ENCODE measurements around the gene AOPEP.
"Not testable (repeated sequence)": the region's sequence is repeated elsewhere in the genome, so short reads cannot be mapped to it uniquely, and the experiment has no call there.

AOPEP gene

DNA sequence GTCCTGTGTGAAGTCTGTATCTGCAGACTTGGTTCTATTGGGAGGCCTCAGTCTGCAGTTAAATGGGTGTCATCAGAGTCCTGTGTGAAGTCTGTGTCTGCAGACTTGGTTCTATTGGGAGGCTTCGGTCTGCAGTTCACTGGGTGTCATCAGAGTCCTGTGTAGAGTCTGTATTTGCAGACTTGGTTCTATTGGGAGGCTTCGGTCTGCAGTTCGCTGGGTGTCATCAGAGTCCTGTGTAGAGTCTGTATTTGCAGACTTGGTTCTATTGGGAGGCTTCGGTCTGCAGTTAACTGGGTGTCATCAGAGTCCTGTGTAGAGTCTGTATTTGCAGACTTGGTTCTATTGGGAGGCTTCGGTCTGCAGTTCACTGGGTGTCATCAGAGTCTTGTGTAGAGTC, 239.1 kb downstream of the AOPEP start:
- not testable (repeated sequence) for DNase-seq (ENCODE audit: low read depth)

DNA sequence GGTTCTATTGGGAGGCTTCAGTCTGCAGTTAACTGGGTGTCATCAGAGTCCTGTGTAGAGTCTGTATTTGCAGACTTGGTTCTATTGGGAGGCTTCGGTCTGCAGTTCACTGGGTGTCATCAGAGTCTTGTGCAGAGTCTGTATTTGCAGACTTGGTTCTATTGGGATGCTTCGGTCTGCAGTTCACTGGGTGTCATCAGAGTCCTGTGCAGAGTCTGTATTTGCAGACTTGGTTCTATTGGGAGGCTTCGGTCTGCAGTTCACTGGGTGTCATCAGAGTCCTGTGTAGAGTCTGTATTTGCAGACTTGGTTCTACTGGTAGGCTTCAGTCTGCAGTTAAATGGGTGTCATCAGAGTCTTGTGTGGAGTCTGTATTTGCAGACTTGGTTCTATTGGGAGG, 239.5 kb downstream of the AOPEP start:
- not testable (repeated sequence) for DNase-seq (ENCODE audit: low read depth)

DNA sequence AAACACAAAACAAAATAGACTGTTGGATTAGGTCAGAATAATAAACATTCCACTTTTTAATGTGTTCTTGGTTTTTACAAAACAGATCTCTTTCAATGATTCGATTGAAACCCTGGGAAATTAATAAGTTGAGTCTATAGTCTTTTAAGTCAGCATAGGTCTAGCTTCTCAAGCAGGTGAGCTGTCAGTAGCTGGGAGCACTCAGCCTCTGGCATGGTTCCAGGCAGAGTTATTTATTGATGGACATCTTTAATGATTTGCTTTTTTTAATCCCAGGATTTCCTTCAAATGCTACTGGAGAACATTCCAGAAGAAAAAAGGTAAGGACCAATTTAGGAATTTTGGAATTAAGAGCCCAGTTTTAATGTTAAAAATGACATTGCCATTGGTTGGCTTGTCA, 241.0 kb downstream of the AOPEP start:
- no peak for DNase-seq (ENCODE audit: low read depth)

DNA sequence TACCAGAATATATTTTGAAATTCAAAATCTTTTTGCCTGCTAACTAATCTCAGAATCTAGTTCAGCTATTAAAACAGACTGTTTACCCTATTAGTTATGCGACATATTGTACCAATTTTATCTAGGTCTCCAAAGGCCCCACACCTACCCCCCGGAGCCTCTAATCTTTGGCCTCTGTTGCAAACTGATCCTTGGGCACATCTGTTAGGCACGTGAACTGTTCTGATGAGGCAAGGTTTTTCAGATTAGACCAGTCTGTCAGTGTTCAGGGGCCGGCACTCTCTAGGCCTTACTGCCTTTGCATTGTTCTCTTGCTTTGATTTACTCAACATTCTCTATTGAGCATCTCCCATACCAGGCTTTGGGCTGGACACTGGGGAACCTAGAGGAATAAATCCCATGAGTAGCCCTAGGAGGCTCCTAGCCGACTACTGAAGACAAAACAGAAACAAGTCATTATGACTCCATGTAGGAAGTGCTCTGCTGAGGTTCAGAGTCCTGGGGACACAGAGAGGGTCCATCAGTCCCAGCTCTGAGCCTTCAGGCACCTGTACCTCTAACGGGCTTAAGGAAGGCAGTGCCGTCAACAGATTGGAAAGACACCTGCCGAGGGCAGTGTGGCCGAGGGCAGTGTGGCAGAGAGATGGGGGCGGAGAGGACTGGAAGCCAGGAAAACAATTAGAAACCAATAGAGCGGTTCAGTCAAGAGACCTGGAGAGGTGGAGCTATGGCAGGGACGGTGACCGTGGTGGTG, 245.1 kb downstream of the AOPEP start:
- DNase-seq (ENCODE audit: low read depth), result no peak

DNA sequence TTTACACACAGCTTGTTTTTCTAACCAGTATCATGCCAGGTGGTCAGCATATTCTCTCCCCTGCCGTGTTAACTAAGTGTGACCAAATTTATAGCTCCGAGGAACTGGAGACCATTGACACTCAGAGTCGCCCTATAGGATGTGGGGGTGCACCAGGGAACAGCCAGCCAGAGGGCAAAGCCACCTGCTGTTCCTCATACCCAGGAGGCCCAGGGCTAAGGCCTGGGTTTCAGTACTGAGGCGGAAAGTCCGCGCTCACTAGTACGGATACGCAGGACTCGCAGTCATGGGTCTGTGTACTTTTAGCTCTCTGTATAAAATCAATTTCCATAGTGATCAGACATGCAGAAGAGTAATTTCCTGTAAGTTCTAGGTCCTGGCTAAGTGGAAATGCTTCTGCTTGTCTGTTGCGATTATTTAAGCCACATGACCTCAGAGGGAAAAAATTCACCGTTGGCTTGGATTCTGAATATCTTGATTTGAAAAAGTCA, 247.0 kb downstream of the AOPEP start:
- DNase-seq (ENCODE audit: low read depth), result no peak

DNA sequence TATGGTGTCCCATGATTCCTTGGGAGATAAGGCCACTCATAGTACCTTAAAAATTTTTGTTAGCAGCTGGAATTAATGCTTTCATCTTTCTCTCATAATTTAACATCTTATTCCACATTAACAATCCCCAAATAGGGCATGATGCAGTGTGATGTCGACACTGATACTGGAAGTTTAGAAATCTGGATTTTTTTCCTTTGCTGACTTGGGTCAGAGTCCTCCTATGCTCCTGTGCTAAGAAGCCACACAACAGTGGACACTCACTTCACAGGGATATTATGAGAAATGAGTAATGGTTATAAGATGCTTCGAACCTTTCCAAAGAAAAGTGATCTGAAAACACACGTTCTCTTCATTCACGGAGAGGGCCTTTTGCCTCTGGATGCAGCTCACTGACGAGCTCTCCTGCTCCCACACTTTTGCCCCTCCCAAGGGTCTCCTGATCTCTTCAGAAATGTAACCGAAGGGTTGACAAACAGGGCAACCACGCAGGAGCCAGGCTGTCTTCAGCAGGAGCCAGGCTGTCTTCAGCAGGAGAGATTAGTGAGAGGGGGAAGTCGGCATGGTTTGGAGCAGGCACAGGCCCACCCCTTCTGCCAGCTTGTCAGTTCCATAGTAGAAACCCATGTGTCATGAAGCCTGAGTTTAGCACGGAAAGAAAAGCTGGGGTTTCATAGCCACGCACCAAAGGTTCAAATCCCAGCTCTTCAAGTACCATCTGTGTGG, 247.8 kb downstream of the AOPEP start:
- no peak for DNase-seq (ENCODE audit: low read depth)

DNA sequence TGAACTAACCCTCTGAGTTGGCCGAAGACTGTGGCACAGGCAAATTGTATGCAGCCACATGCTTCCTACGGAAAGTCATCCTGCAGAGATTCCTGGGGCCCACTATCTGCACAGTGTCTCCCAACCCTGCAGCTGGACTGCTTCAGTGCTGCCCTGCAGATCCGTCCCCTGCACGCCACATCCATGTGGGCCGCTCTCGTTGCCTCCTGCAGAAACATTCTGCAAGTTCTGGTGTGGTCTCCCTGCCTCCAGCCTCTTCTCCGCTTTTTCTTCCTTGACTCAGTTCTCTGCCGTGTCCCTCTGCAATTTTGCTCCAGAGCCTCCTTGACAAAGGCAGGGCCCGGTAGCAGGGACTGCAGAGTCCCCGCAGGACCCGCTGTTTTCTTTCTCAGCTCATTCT, 249.0 kb downstream of the AOPEP start:
- no peak for DNase-seq (ENCODE audit: low read depth)

DNA sequence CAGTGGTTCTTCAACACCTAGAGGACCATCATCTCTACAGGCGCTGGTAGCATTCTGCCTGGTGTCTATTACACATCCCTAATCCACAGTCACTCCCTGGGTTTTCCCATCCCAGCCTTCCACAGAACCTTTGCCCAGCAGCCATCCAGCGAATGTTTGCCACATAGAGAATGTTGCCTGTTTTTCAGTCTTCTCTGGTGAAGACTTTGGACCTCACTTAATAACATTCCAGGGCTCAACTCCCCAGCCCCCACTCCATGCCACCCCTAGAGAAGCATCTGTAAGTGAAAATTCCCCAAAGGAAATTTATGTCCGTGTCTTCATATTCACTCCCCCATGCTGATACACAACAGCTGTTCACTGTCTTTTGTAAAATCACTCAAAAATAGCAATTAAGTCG, 249.6 kb downstream of the AOPEP start:
- DNase-seq (ENCODE audit: low read depth), result no peak

DNA sequence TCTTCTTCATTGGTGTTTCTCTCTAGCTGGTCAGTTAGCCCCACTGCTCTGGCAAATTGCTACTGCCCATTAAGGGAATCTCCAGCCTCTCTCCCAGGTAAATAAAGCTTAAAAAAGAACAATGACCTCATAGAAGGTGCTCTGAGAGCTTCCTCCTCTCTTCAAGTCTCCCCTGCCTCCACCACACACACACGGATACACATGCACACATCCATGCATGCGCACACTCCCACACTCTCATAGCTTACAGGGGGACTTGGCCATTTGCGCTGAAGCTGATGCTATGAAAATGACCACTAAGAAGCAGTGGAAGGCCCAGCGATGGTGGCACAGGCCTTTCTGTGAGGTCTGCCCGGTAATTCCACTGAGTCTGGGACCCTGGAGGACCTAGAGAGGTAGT, 250.9 kb downstream of the AOPEP start:
- DNase-seq (ENCODE audit: low read depth), result no peak

DNA sequence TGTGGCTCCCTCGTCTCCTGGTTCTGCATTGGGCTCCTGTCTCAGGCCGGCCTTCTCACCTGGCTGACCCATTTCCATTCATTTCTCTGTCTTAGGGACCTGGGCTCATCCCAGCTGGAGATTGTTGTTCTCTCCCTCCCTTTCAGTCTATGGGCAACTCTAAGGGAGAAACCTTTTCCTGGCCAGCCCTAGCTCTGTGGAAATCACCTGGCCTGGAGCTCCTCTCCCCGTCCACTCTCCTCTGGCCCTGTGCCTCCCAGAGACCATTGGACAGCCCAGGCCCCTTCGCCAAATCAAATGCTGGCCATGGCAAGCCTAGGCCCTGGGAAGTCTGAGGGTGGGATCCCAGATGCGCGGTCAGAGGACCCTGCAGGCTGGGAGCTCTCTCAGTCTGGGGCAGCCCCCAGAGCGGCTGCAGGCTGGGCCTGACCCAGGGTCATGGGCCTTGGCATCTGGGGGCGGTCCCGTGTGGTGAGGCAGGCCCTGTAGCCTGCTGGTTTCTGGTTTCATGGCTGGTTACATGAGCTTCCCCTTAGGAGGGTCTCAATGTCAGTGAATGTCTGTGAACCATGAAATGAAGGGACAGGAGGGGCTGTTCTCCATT, 253.5 kb downstream of the AOPEP start:
- no peak for DNase-seq (ENCODE audit: low read depth)

DNA sequence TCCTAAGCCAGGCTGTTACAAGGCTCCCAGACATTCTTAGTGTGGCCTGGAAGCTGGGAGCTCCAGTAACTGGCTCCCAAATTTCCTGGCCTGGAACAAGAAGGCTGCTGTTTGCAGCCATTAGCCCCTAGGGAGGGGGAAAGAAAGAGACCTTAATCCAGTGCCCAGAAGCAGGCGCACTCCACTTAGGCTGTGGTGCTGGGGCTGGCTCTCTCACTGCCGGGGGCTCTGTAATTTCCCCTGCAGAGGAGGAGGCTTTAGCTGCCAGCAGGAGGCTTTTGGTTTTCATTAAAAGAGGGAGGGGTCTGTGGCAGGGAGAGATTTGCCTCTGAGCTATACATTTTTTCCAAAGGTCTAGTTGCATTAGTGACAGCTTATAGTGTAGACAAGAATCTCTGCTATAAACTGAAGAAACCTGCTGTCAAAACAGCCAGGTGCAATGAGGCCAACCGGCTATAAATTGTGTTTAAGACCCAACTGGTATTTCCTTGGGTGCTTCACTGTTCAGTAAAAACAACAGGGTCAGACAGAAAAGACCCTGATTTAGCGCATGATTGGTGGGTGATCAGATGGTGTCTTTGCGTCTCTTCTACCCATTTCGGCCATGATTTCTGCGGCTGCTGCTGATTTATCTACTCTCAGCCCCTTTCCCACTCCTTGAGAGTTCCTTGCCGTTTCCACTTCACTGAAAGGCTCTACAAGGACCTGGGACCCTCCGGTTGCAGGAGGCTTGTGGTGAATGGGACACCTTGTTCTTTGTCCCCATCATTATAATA, 254.6 kb downstream of the AOPEP start:
- DNase-seq (ENCODE audit: low read depth), result no peak

DNA sequence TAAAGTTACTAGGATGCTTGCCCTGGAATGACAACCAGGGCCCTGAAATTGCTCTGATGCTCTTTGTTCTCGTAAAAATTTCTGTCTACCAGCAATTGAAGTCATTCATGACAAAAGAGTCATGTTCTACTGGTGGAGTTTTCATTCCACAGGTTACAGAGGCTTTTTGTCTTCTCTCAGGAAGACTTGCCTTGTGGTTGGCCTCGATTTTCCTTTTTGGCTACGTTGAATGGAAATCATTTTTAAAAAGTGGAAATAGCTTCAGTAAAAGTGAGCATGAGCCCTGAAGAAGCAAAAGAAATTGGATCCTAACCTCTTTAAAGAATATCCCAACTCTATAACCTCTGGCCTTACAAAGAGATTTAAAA, 255.2 kb downstream of the AOPEP start:
- no peak for DNase-seq (ENCODE audit: low read depth)

DNA sequence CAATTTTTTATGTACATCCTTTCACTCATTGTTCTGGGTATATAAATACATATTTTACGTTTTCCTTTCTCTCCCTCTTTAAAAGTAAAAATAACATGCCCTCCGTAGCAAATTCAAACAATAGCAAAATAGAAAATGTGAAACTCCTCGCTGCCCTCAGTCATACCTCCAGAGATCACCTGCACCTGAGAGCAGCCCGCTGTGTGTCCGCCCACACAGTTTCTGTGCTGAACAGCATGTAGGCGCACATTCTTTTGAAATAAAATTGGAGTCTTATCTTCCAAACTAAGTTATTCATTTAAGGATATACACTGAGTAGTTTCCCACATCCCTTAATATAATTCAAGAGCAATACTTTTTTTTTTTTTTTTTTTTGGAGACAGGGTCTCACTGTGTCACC, 255.7 kb downstream of the AOPEP start:
- DNase-seq (ENCODE audit: low read depth), result no peak

DNA sequence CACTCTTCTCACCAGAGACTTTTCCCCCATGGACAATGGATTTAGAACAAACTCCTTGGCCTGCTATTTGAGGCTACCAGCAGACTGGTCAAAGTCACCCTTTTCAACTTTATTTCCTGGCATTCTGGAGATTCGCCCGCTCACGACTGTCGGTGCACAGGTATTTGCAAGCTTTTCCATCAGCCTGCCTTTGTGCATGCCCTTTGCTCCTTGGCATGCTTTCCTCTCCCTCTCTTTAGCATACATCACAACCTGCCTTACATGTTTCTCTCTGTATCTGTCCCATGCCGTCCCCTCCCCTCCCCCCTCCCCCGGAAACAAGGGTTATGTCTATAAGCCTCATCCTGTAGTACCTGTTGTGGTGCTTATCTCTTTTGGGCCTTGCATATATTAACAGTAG, 257.1 kb downstream of the AOPEP start:
- no peak for DNase-seq (ENCODE audit: low read depth)

DNA sequence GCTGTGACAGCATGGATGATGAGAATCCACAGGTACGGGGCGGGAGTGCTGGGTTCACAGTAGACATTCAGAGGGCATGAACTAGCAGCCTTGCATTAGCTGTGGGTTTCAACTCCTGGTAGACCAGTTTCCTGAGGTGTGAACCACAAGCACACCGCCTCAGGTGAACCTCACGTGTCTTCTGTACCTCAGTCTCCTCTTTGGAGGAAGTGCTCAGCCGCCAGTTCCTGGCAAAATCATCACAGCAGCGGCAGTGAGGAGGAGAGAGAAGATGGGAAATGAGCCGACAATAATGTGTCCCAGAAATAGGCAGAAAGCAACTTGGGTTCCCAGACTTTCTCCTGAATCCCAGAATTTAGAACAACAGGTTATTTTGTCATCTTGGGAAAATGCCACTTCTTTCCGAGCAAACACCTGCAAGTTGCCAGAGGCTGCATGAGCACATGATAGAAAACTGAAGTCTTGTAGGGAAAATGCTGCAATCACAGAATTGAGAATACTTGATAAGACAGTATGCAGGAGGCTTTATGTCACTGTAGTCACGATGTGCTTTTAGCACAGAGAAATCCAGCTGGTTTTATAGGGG, 258.5 kb downstream of the AOPEP start:
- no peak for DNase-seq (ENCODE audit: low read depth)

DNA sequence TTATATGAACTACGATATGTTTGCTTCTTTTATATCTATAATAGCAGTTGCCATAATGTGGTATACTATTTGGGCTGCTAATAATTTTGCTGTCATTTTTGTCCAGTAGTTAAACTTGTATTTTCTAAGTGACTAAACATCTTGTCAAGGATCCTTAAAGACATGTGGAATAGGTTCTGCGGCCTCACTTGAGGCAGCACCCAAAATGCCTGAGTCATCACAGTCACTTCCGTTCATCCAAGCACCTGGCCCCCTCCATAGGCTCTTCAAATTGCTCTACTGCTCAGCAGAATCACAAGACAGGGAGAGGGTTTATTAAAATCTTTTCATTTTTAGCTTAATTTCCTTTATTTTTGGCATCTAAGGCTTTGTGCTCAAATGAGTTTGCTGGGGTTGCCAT, 259.1 kb downstream of the AOPEP start:
- no peak for DNase-seq (ENCODE audit: low read depth)

DNA sequence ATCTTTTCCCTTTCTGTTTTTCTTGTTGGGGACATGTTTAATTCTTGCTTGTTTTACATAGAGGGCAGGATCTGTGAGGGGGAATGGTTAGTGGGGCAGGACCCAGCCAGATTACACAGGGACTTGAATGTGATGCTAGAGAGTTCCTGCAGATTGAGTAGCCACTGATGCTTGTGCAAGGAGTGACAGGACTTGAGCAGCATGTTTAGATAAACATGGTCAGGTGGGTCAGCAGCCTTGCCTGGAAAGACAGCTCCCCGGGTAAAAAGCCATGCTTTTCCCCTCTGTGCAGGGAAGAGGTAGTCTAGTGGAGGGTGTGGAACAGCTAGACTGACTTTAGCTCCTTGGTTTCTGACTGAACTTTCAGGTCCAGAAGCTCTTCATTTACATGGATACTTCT, 261.2 kb downstream of the AOPEP start:
- DNase-seq (ENCODE audit: low read depth), result no peak

DNA sequence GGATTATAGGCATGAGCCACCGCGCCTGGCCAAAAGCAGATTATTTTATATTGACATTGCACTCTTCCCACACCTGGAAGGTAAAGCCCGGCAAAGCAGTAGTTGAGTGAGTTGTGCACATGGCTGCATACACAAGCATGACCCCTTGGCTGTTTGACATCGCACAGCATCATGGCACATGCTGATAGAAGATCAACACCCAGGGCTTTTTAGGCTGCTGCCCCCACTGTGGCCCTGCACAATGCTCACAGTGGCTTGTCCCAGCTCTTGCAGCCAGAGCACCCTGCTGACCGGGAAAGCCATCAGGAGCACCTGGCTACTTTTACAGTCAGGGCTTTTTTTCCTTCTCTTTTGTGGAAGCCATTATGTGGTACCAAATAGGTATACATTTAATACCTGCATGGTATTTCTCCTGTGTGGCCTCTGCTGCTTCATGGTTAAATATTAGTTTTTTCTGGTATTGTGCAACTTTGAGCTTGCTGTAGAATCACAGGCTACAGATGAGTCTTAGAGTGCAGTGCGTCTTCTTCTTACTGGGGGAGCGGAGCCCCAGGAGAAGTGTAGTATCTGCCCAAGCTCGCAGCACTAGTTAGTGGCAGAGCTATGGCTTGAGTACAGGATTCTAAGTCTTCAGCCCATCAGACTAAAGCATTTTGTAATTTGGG, 264.5 kb downstream of the AOPEP start:
- DNase-seq (ENCODE audit: low read depth), result no peak

DNA sequence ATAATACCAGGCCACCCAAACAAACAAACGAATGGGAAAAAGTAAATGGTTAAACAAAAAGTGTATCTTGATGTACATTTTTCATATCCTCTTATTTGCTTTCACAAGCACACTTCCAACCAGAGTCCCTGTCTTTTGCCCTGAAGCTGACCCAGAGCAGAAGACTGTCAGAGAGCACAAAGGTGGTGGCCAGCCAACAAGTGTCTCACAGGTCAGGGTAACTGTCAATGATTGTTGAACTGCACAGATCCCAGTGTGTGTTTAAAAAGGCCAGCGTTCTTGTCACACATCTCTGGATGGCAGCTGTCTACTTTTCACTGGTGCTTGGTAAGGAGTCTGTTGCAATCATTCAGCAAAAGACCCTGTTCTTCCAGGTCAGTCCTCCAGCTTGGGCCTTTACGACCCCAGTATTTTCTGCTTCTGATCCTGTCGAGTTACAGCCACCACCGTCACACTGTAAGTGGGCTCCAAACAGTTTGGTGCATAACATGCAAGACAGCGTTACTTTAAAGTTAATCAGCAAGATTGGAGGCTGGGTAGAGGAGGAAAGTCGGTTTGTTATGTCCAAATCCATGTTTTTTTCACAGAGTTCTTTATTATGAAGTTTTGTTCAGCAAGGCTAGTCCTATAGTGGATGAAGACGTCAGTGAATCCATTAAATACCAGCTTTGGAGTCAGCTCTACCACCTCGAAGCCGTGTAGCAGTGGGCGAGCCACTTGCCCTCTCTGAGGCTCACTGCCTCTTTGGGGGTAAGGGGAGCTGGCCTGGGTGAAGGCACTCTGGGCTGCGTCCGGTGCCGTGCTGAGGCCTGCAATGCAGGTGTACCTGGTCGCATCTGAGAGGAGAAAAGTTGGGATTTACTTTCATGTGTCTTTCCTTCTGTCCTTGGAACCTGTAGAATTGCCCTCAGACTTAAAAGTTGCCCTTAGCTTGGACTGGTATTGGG, 265.7 kb downstream of the AOPEP start:
- no peak for DNase-seq (ENCODE audit: low read depth)

DNA sequence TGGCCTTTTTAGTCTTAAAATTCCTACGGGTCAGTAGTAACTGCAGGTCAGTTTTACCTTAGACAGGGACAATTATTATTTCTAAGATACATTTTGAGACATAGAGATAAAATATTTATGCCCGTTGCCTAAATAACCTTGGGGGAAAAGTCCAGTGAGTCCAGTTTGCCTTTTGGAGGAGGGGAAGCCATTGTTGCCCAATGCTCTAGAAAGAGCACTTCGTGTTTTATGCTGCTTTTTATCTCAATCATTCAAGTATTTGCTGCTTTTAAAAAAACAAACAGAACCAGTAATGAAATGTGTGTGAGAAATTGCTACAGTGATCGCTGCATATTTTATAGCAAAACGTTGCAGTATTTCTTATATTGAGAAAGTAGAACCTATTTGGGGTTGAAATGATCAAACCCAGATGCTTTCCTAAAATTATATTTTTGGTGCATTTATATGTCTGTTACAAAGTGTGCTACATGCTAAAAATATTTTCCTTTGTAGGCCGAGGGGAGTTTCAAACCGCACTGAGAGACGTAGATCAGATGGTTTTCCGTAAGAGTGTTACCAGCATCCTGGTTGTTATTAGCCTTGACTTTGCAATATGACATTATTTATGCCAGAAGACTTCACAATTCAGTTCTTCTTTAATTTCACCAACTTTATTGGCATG, 266.8 kb downstream of the AOPEP start:
- no peak for DNase-seq (ENCODE audit: low read depth)
